CD4-positive, CD25-positive, alpha-beta regulatory T cell (primary cell): Measurements from ENCODE around the gene TRPM4. TPM values are rescaled to one million over a fixed set of nuclear protein-coding genes. Genes with fewer than 3 reads are reported as not detected.
A peak's percentile ranks its signal among the peaks of the same experiment; 100 is the strongest.
"Not testable (repeated sequence)": the region's sequence is repeated elsewhere in the genome, so short reads cannot be mapped to it uniquely, and the experiment has no call there.

Experiments
- ATAC-seq, 2 donors: fragments of 150-1000 bp; cut with Tn5 transposase; one replicate each; pipeline ENCODE4 v1.10.0; 2021; ENCODE audit warnings: low read depth in 2 of 2, moderate number of reproducible peaks in 2 of 2, moderate library complexity in 1 of 2
- DNase-seq, 3 donors: peaks; one replicate each; pipeline versions ENCODE4 v3.0.0 to v3.0.0-alpha.2; 2012 to 2022; ENCODE audit warnings: mixed read lengths in 1 of 3
- H3K27ac ChIP-seq: one replicate; pipeline ENCODE4 v1.7.0; 2013; ENCODE audit warnings: mild to moderate bottlenecking, low read length; ENCODE audit not compliant: insufficient read depth, poor library complexity, severe bottlenecking
- H3K27me3 ChIP-seq: one replicate; pipeline ENCODE4 v1.7.0; 2013; ENCODE audit warnings: low read length; ENCODE audit not compliant: control insufficient read depth, insufficient read depth
- H3K36me3 ChIP-seq: one replicate; pipeline ENCODE4 v1.7.0; 2013; ENCODE audit warnings: mild to moderate bottlenecking, low read length, moderate library complexity; ENCODE audit not compliant: control insufficient read depth, insufficient read depth
- H3K4me1 ChIP-seq: 2 replicates; pipeline ENCODE4 v1.7.0; 2013; ENCODE audit warnings: mild to moderate bottlenecking, low read length; ENCODE audit not compliant: insufficient read depth, control insufficient read depth, poor library complexity, severe bottlenecking
- H3K4me3 ChIP-seq: one replicate; pipeline ENCODE4 v1.7.0; 2013; ENCODE audit warnings: low read depth, mild to moderate bottlenecking, low read length, moderate library complexity
- H3K9me3 ChIP-seq, 2 experiments: 1 replicate in 1 of 2; 2 replicates in 1 of 2; pipeline ENCODE4 v1.7.0; 2013; ENCODE audit warnings: low read length in 2 of 2, mild to moderate bottlenecking in 1 of 2, moderate library complexity in 1 of 2; ENCODE audit not compliant: control insufficient read depth in 2 of 2
- H3K27ac Mint-ChIP-seq, 3 donors: one replicate each; pipeline ENCODE4 v1.8.0; 2020 to 2022; ENCODE audit warnings: mild to moderate bottlenecking in 3 of 3, mixed read lengths in 3 of 3, moderate library complexity in 2 of 3
- H3K27me3 Mint-ChIP-seq: one replicate; pipeline ENCODE4 v1.8.0; 2022; ENCODE audit warnings: mild to moderate bottlenecking, mixed read lengths
- H3K36me3 Mint-ChIP-seq: one replicate; pipeline ENCODE4 v1.8.0; 2020; ENCODE audit warnings: mixed read lengths
- H3K4me1 Mint-ChIP-seq, 4 donors: one replicate each; pipeline ENCODE4 v1.8.0; 2020 to 2022; ENCODE audit warnings: mixed read lengths in 4 of 4, mild to moderate bottlenecking in 1 of 4
- H3K4me3 Mint-ChIP-seq, 4 donors: one replicate each; pipeline ENCODE4 v1.8.0; 2020 to 2022; ENCODE audit warnings: mild to moderate bottlenecking in 4 of 4, mixed read lengths in 4 of 4, moderate library complexity in 3 of 4
- H3K9me3 Mint-ChIP-seq, 7 donors: one replicate each; pipeline ENCODE4 v1.8.0; 2020 to 2022; ENCODE audit warnings: mixed read lengths in 7 of 7, mild to moderate bottlenecking in 3 of 7, moderate library complexity in 2 of 7
- polyA plus RNA-seq, 4 donors: library from polyadenylated mRNA; unstranded; fragments of 300-500 nt; fragmentation: Illumina TruSeq; gene quantifications; one replicate each; pipeline ENCODE4 v1.2.3, GENCODE V29; 2021
- total RNA-seq: library from RNA; stranded (reverse); gene quantifications from one replicate; pipeline ENCODE4 v1.2.3, GENCODE V29; 2022

The TRPM4 gene
- total and polyA plus RNA-seq, 5 donors from 2014 or later: not detected

- Histone ChIP-seq H3K36me3 (no peaks in the 10 kb centered on the region), H3K9me3 (no peaks in the 10 kb centered on the region), H3K27me3 (no peaks in the 10 kb centered on the region), H3K4me1 (peaks cover 26% of the 10 kb centered on the region), H3K4me3 (no peak overlapping the region), H3K27ac (no peak overlapping the region)
- no peaks in the 10 kb centered on the region for H3K9me3 Mint-ChIP-seq
- no peak for ATAC-seq
- no peak for DNase-seq
- peaks cover 38% of the 10 kb centered on the region for H3K27me3 Mint-ChIP-seq
- H3K27ac Mint-ChIP-seq: peak overlapping the region; percentile 21 to 51 (median 36)
- H3K36me3 Mint-ChIP-seq: no peaks in the 10 kb centered on the region
- peak overlapping the region; percentile 82 to 93 (median 86) for H3K4me3 Mint-ChIP-seq
- peaks cover 0 to 33% (median 23%) of the 10 kb centered on the region in 4 donors for H3K4me1 Mint-ChIP-seq
These were observed 36.7 kb upstream of the TRPM4 start for GRCh38 chr19:49120868-49121267.

- H3K9me3 ChIP-seq, H3K36me3 ChIP-seq, H3K27ac ChIP-seq, H3K27me3 ChIP-seq, H3K9me3 Mint-ChIP-seq, DNase-seq, ATAC-seq, H3K4me3 ChIP-seq, H3K36me3 Mint-ChIP-seq, H3K27ac Mint-ChIP-seq: not testable (repeated sequence)
- Mint-ChIP-seq H3K4me1 (peaks cover 0 to 25% (median 17%) of the 10 kb centered on the region in 4 donors), H3K4me3 (peak overlapping the region in 2 of 4 donors; percentile 43 to 48), H3K27me3 (peaks cover 38% of the 10 kb centered on the region)
- H3K4me1 ChIP-seq: peaks cover 26% of the 10 kb centered on the region
These were observed 35.8 kb upstream of the TRPM4 start for GRCh38 chr19:49121841-49122240.

- not testable (repeated sequence) for H3K9me3 Mint-ChIP-seq, H3K27ac ChIP-seq, H3K36me3 ChIP-seq, H3K27ac Mint-ChIP-seq, H3K36me3 Mint-ChIP-seq, H3K9me3 ChIP-seq, H3K4me3 ChIP-seq, ATAC-seq, DNase-seq, H3K27me3 ChIP-seq
- peaks cover 0 to 21% (median 15%) of the 10 kb centered on the region in 4 donors for H3K4me1 Mint-ChIP-seq
- peak overlapping the region in 1 of 4 donors; percentile 52 for H3K4me3 Mint-ChIP-seq
- peaks cover 38% of the 10 kb centered on the region for H3K27me3 Mint-ChIP-seq
- peaks cover 22% of the 10 kb centered on the region for H3K4me1 ChIP-seq
These were observed 34.3 kb upstream of the TRPM4 start for GRCh38 chr19:49123285-49123684.

GRCh38 chr19:49125025-49125731, 32.4 kb upstream of the TRPM4 start:
- Mint-ChIP-seq H3K27ac (peak overlapping the region in 1 of 3 donors; percentile 48), H3K9me3 (peaks cover 0 to 3% (median 0%) of the 10 kb centered on the region in 7 donors), H3K4me1 (peaks cover 0 to 30% (median 16%) of the 10 kb centered on the region in 4 donors), H3K4me3 (no peak overlapping the region), H3K36me3 (no peaks in the 10 kb centered on the region), H3K27me3 (peaks cover 36% of the 10 kb centered on the region)
- Histone ChIP-seq H3K9me3 (no peaks in the 10 kb centered on the region), H3K4me3 (no peak overlapping the region), H3K27me3 (no peaks in the 10 kb centered on the region), H3K27ac (no peak overlapping the region), H3K4me1 (peaks cover 14% of the 10 kb centered on the region), H3K36me3 (no peaks in the 10 kb centered on the region)
- DNase-seq: no peak
- ATAC-seq: no peak

- H3K4me3 Mint-ChIP-seq: peak overlapping the region in 2 of 4 donors; percentile 21 to 48
- no peak for ATAC-seq
These were observed 31.0 kb upstream of the TRPM4 start for GRCh38 chr19:49126575-49126974.

GRCh38 chr19:49127225-49127624, 30.4 kb upstream of the TRPM4 start:
- H3K9me3 Mint-ChIP-seq, ATAC-seq, H3K36me3 Mint-ChIP-seq, DNase-seq, H3K27ac Mint-ChIP-seq, H3K36me3 ChIP-seq, H3K27ac ChIP-seq, H3K9me3 ChIP-seq, H3K4me3 ChIP-seq, H3K27me3 ChIP-seq: not testable (repeated sequence)
- Mint-ChIP-seq H3K4me1 (peaks cover 0 to 22% (median 9%) of the 10 kb centered on the region in 4 donors), H3K27me3 (peaks cover 26% of the 10 kb centered on the region), H3K4me3 (peak overlapping the region; percentile 44 to 92 (median 69))
- H3K4me1 ChIP-seq: peaks cover 12% of the 10 kb centered on the region

More at GRCh38 chr19:49126575-49126974, 31.0 kb upstream of the TRPM4 start:
- no peak overlapping the region for H3K4me3 ChIP-seq
- Mint-ChIP-seq H3K27ac (peak overlapping the region in 1 of 3 donors; percentile 71), H3K4me1 (peaks cover 0 to 22% (median 9%) of the 10 kb centered on the region in 4 donors), H3K27me3 (peaks cover 27% of the 10 kb centered on the region), H3K9me3 (peaks cover 0 to 3% (median 0%) of the 10 kb centered on the region in 7 donors), H3K36me3 (no peaks in the 10 kb centered on the region)
- DNase-seq: no peak
- no peaks in the 10 kb centered on the region for H3K36me3 ChIP-seq
- no peaks in the 10 kb centered on the region for H3K9me3 ChIP-seq
- H3K27ac ChIP-seq: no peak overlapping the region
- H3K4me1 ChIP-seq: peaks cover 12% of the 10 kb centered on the region
- H3K27me3 ChIP-seq: no peaks in the 10 kb centered on the region

GRCh38 chr19:49127674-49128544, 29.7 kb upstream of the TRPM4 start:
- ATAC-seq (peak; percentile 93 to 95), DNase-seq (peak; percentile 89 to 96 (median 95))
- Mint-ChIP-seq H3K9me3 (peaks cover 0 to 3% (median 0%) of the 10 kb centered on the region in 7 donors), H3K36me3 (no peaks in the 10 kb centered on the region), H3K27me3 (peaks cover 20% of the 10 kb centered on the region), H3K4me3 (peak overlapping the region; percentile 59 to 92 (median 84)), H3K27ac (peak overlapping the region in 2 of 3 donors; percentile 78 to 94), H3K4me1 (peaks cover 0 to 26% (median 8%) of the 10 kb centered on the region in 4 donors)
- Histone ChIP-seq H3K4me3 (peak overlapping the region; percentile 58), H3K27ac (peak overlapping the region; percentile 23), H3K9me3 (no peaks in the 10 kb centered on the region), H3K27me3 (no peaks in the 10 kb centered on the region), H3K36me3 (no peaks in the 10 kb centered on the region), H3K4me1 (peaks cover 12% of the 10 kb centered on the region)
